OCI-LY1 (cell line): ENCODE data around the gene PDZK1IP1.

Source experiments
- CTCF ChIP-seq: fragments of 200-600 bp; sonication (generic), shearing (Covaris generic); IDR thresholded peaks from 2 replicates; pipeline ENCODE4 v1.5.1; 2017; ENCODE audit warnings: mild to moderate bottlenecking, antibody characterized with exemption, low read length, moderate library complexity, mixed read lengths
- EZH2 ChIP-seq: fragments of 200-600 bp; sonication (generic), shearing (Covaris generic); IDR thresholded peaks from 2 replicates; pipeline ENCODE4 v1.8.0; 2017; ENCODE audit warnings: borderline replicate concordance, mixed run types, mild to moderate bottlenecking, antibody characterized with exemption, low read length, moderate library complexity, mixed read lengths

DNA sequence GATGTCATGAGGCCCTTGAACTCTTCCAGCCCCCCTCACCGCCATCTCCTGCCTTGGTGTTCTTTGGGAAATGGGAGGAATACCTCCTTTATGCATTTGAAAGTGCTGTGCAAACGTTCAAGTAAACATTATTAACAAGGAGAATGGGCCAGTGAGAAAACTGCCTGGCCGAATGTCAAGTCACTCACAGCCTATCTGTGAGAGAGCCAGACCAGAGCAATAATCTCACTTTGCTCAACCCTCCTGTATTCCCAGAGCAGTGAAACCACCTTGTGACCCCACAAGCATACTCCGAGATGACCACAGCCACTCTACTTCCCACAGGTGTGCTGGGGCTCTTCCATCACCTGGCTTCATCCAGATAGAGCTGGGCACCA is 37.0 kb upstream of the PDZK1IP1 start:
- TF ChIP-seq CTCF (no peak), EZH2 (no peak)
